Activated naive CD8-positive, alpha-beta T cell treated with anti-CD3 and anti-CD28 coated beads, Interleukin-2, amount 50 U/mL, for 16 hours (primary cell): ENCODE measurements around the gene TAGLN.

Source experiments
- DNase-seq: peaks from one replicate; pipeline ENCODE4 v3.0.0-alpha.2; 2020; ENCODE audit warnings: low read depth, low spot score

TAGLN gene

GRCh38 chr11:117214404-117215110 is 15.4 kb downstream of the TAGLN start:
- DNase-seq, result no peak

- DNase-seq, result no peak
These were observed 18.2 kb downstream of the TAGLN start for GRCh38 chr11:117217141-117218084.

GRCh38 chr11:117218133-117218915 is 19.2 kb downstream of the TAGLN start:
- DNase-seq, result no peak

GRCh38 chr11:117219001-117219400 is 19.8 kb downstream of the TAGLN start:
- DNase-seq, result no peak

- DNase-seq, result no peak
These were observed 20.3 kb downstream of the TAGLN start for GRCh38 chr11:117219455-117219854.

- DNase-seq, result no peak
These were observed 20.8 kb downstream of the TAGLN start for GRCh38 chr11:117219995-117220394.

GRCh38 chr11:117220568-117220967 is 21.4 kb downstream of the TAGLN start:
- DNase-seq, result no peak

- DNase-seq, result no peak
These were observed 22.0 kb downstream of the TAGLN start for GRCh38 chr11:117220999-117221774.

GRCh38 chr11:117221775-117222517 is 22.8 kb downstream of the TAGLN start:
- no peak for DNase-seq

- no peak for DNase-seq
These were observed 24.0 kb downstream of the TAGLN start for GRCh38 chr11:117222991-117223740.

- no peak for DNase-seq
These were observed 24.8 kb downstream of the TAGLN start for GRCh38 chr11:117223741-117224689.

- no peak for DNase-seq
These were observed 26.5 kb downstream of the TAGLN start for GRCh38 chr11:117225553-117226170.

GRCh38 chr11:117226388-117227385 is 27.5 kb downstream of the TAGLN start:
- no peak for DNase-seq

- DNase-seq, result no peak
These were observed 28.9 kb downstream of the TAGLN start for GRCh38 chr11:117228091-117228490.

- no peak for DNase-seq
These were observed 30.2 kb downstream of the TAGLN start for GRCh38 chr11:117229411-117229810.

- DNase-seq, result no peak
These were observed 30.7 kb downstream of the TAGLN start for GRCh38 chr11:117229931-117230285.
